CD4-positive, alpha-beta memory T cell (primary cell): ENCODE results near the gene ZNF140. TPM values are rescaled to one million over a fixed set of nuclear protein-coding genes. Genes with fewer than 3 reads are reported as not detected.
A peak's percentile ranks its signal among the peaks of the same experiment; 100 is the strongest.

Experiments
- CTCF ChIA-PET: fragments of 350-600 bp; sonication (Branson Sonifier 250); formaldehyde crosslinking; loops from one replicate; lab custom pipeline; 2021; ENCODE audit warnings: inconsistent platforms; ENCODE audit not compliant: partially characterized antibody; lab: Charles Lee
- POLR2A ChIA-PET: fragments of 350-600 bp; sonication (Branson Sonifier 250); formaldehyde crosslinking; loops from one replicate; lab custom pipeline; 2021; ENCODE audit not compliant: partially characterized antibody; lab: Charles Lee
- DNase-seq, 5 donors: peaks; one replicate each; pipeline versions ENCODE4 v3.0.0 to v3.0.0-alpha.2; 2020 to 2022; ENCODE audit warnings: mixed read lengths in 1 of 5
- H3K27ac ChIP-seq: one replicate; pipeline ENCODE4 v1.7.0; 2013; ENCODE audit warnings: low read depth, low read length
- H3K27me3 ChIP-seq: 2 replicates; pipeline ENCODE4 v1.7.0; 2013; ENCODE audit warnings: mild to moderate bottlenecking, low read length, moderate library complexity; ENCODE audit not compliant: insufficient read depth
- H3K36me3 ChIP-seq: 2 replicates; pipeline ENCODE4 v1.7.0; 2013; ENCODE audit warnings: mild to moderate bottlenecking, low read length, moderate library complexity; ENCODE audit not compliant: insufficient read depth
- H3K4me1 ChIP-seq: 2 replicates; pipeline ENCODE4 v1.7.0; 2013; ENCODE audit warnings: mild to moderate bottlenecking, low read length, moderate library complexity; ENCODE audit not compliant: insufficient read depth
- H3K4me3 ChIP-seq, 2 donors: one replicate each; pipeline ENCODE4 v1.7.0; 2013; ENCODE audit warnings: low read length in 2 of 2, mild to moderate bottlenecking in 1 of 2
- H3K9me3 ChIP-seq, 2 donors: one replicate each; pipeline ENCODE4 v1.7.0; 2013; ENCODE audit warnings: low read length in 2 of 2, control low read depth in 1 of 2; ENCODE audit not compliant: control insufficient read depth in 1 of 2
- H3K27ac Mint-ChIP-seq, 7 donors: one replicate each; pipeline ENCODE4 v1.8.0; 2020 to 2021; ENCODE audit warnings: mixed read lengths in 7 of 7, mild to moderate bottlenecking in 6 of 7, inconsistent platforms in 3 of 7, moderate library complexity in 3 of 7
- H3K27me3 Mint-ChIP-seq, 2 donors: one replicate each; pipeline ENCODE4 v1.8.0; 2020 to 2021; ENCODE audit warnings: mixed read lengths in 2 of 2
- H3K36me3 Mint-ChIP-seq, 2 donors: one replicate each; pipeline ENCODE4 v1.8.0; 2020 to 2021; ENCODE audit warnings: mixed read lengths in 2 of 2, inconsistent platforms in 1 of 2, mild to moderate bottlenecking in 1 of 2
- H3K4me1 Mint-ChIP-seq, 4 donors: one replicate each; pipeline ENCODE4 v1.8.0; 2020 to 2021; ENCODE audit warnings: mixed read lengths in 4 of 4, mild to moderate bottlenecking in 1 of 4
- H3K4me3 Mint-ChIP-seq, 8 donors: one replicate each; pipeline ENCODE4 v1.8.0; 2020 to 2021; ENCODE audit warnings: mixed read lengths in 8 of 8, mild to moderate bottlenecking in 7 of 8, moderate library complexity in 6 of 8, inconsistent platforms in 3 of 8
- H3K9me3 Mint-ChIP-seq, 8 donors: one replicate each; pipeline ENCODE4 v1.8.0; 2020 to 2021; ENCODE audit warnings: mixed read lengths in 8 of 8, mild to moderate bottlenecking in 5 of 8, inconsistent platforms in 3 of 8, moderate library complexity in 1 of 8
- intact Hi-C: fragments of 100-400 bp; cut with micrococcal nuclease; formaldehyde crosslinking; loops from one replicate; pipeline ENCODE4 v1.15.1; 2023
- polyA plus RNA-seq, 2 donors: library from polyadenylated mRNA; unstranded; fragments of 300-500 nt; fragmentation: Illumina TruSeq; gene quantifications; one replicate each; pipeline ENCODE4 v1.2.3, GENCODE V29; 2021
- total RNA-seq, 2 experiments: library from RNA; stranded (reverse); gene quantifications; one replicate each; pipeline ENCODE4 v1.2.3, GENCODE V29; 2021

Gene ZNF140
- total and polyA plus RNA-seq, 4 experiments from 2014 or later = 24.6 to 28.2 (median 25.7) TPM

DNA sequence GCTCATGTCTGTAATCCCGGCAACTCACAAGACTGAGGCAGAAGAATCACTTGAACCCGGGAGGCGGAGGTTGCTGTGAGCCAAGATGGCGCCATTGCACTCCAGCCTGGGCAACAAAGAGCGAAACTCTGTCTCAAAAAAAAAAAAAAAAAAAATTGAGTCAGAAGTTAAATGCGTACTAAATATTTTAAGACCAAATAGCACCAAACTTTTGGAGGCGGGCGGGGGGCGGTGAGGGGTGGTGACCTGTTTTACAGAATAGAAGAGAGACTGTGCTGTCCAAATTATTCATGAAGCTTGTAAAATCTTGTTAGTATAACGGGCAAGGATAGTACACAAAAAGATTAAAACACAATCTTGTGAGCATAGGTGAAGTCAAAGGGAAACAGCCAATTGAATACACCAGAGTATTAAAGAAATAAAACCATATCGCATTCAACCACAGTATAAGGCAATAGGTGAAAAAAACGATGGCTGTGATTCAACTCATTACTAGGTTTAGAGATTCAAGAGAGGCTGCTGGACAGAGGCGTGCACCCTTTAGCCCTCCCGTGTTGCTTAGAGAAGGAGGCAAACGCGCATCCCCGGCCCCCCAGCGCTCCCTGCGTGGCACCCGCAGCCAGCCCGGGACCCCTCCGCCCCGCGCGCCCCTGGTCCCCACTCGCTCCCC is 48.8 kb downstream of the ZNF140 start:
- Mint-ChIP-seq H3K27ac (peak overlapping the region; percentile 92 to 100 (median 99)), H3K27me3 (no peaks in the 10 kb centered on the region), H3K9me3 (peaks cover 4 to 89% (median 75%) of the 10 kb centered on the region in 8 donors), H3K4me1 (peaks cover 11 to 25% (median 17%) of the 10 kb centered on the region in 4 donors), H3K4me3 (peak overlapping the region; percentile 87 to 99 (median 94)), H3K36me3 (peaks cover 65 to 71% of the 10 kb centered on the region in 2 donors)
- peaks cover 10% of the 10 kb centered on the region for H3K4me1 ChIP-seq
- H3K4me3 ChIP-seq = peak overlapping the region; percentile 52 to 87
- DNase-seq = no peak
- peaks cover 5 to 19% of the 10 kb centered on the region in 2 donors for H3K9me3 ChIP-seq
- no peaks in the 10 kb centered on the region for H3K36me3 ChIP-seq
- H3K27me3 ChIP-seq = no peaks in the 10 kb centered on the region
- H3K27ac ChIP-seq = peak overlapping the region; percentile 98
- ChIA-PET POLR2A (interaction anchor here (0.7 to 3.2 kb wide), 12 partner anchors 9 to 221 kb away, joined by 3 to 33 read pairs (median 10); partner anchors contain the start of genes ZNF26, ZNF268 and ZNF84), CTCF (interaction anchor here (0.6 to 1.6 kb wide), 2 partner anchors 50 to 422 kb away, joined by 3 to 4 read pairs; no protein-coding TSS in a partner anchor)
- intact Hi-C loops = loop anchor here (1.0 to 2.0 kb wide), 6 partner anchors 49 to 369 kb away; partner anchors contain the start of genes ANKLE2, ZNF140, ZNF26 and ZNF268

GRCh38 chr12:133130038-133130807 is 49.5 kb downstream of the ZNF140 start, which contains the start of the genes ZNF10 and ZNF891:
Gene ZNF10 (plus strand): TSS chr12:133130627. CDS start chr12:133144493, 13,866 bp downstream.
Gene ZNF891 (minus strand): TSS chr12:133130274. CDS start chr12:133121918, 8,356 bp downstream.
- H3K9me3 Mint-ChIP-seq = peaks cover 9 to 89% (median 75%) of the 10 kb centered on the region in 8 donors

DNA sequence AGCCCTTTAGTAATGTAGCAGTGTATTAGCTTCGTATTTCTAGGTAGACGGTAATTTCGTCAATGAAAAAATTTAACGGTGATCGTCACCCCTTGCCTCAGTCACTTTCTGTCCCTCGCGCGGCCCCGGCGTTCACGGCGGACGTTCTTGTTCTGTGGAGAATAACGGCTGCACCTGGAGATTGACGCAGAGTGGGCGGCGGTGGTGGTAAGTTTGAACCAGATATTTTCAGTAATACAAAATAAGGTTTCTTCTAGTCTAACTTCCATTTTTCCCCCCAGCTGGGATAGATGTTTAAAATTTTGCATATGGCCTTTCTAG is 50.0 kb downstream of the ZNF140 start:
- Histone ChIP-seq H3K27ac (peak overlapping the region; percentile 98), H3K4me3 (peak overlapping the region; percentile 59 to 87), H3K36me3 (peaks cover 12% of the 10 kb centered on the region), H3K9me3 (peaks cover 5 to 22% of the 10 kb centered on the region in 2 donors), H3K27me3 (no peaks in the 10 kb centered on the region), H3K4me1 (peaks cover 10% of the 10 kb centered on the region)
- CTCF ChIA-PET = interaction anchor here (0.9 kb wide), 1 partner anchor 51 kb away, joined by 5 read pairs; the partner anchor contains the start of gene ZNF268
- Mint-ChIP-seq H3K4me1 (peaks cover 11 to 25% (median 20%) of the 10 kb centered on the region in 4 donors), H3K9me3 (peaks cover 11 to 89% (median 75%) of the 10 kb centered on the region in 8 donors), H3K27me3 (no peaks in the 10 kb centered on the region), H3K36me3 (peaks cover 65 to 72% of the 10 kb centered on the region in 2 donors), H3K27ac (peak overlapping the region; percentile 92 to 100 (median 99)), H3K4me3 (peak overlapping the region; percentile 87 to 99 (median 95))
- intact Hi-C loops = loop anchor here (1.0 to 2.0 kb wide), 6 partner anchors 50 to 370 kb away; partner anchors contain the start of genes ANKLE2, ZNF140, ZNF26 and ZNF268
- DNase-seq = no peak
- POLR2A ChIA-PET = interaction anchor here (1.0 to 3.2 kb wide), 13 partner anchors 10 to 243 kb away, joined by 3 to 33 read pairs (median 7); partner anchors contain the start of genes CHFR, ZNF26, ZNF268 and ZNF84

More at GRCh38 chr12:133130038-133130807, 49.5 kb downstream of the ZNF140 start, which contains the start of the genes ZNF10 and ZNF891:
- Histone ChIP-seq H3K9me3 (peaks cover 5 to 22% of the 10 kb centered on the region in 2 donors), H3K27ac (peak within 1 kb of the TSS; percentile 98), H3K36me3 (peaks cover 6% of the 10 kb centered on the region), H3K27me3 (no peaks in the 10 kb centered on the region), H3K4me3 (peak within 1 kb of the TSS; percentile 59 to 87), H3K4me1 (peaks cover 10% of the 10 kb centered on the region)
- Mint-ChIP-seq H3K27me3 (no peaks in the 10 kb centered on the region), H3K36me3 (peaks cover 65 to 72% of the 10 kb centered on the region in 2 donors), H3K4me1 (peaks cover 11 to 25% (median 19%) of the 10 kb centered on the region in 4 donors), H3K27ac (peak within 1 kb of the TSS; percentile 92 to 100 (median 99)), H3K4me3 (peak within 1 kb of the TSS; percentile 87 to 99 (median 95))
- intact Hi-C loops = loop anchor here (1.0 to 2.0 kb wide), 6 partner anchors 50 to 369 kb away; partner anchors contain the start of genes ANKLE2, ZNF140, ZNF26 and ZNF268
- peak; percentile 95 to 98 (median 98) for DNase-seq
- CTCF ChIA-PET = interaction anchor here (0.6 to 1.6 kb wide), 3 partner anchors 50 to 422 kb away, joined by 3 to 5 read pairs (median 4); partner anchors contain the start of gene ZNF268
- POLR2A ChIA-PET = interaction anchor here (0.7 to 3.2 kb wide), 15 partner anchors 10 to 243 kb away, joined by 3 to 33 read pairs (median 6); partner anchors contain the start of genes CHFR, ZNF26, ZNF268 and ZNF84

DNA sequence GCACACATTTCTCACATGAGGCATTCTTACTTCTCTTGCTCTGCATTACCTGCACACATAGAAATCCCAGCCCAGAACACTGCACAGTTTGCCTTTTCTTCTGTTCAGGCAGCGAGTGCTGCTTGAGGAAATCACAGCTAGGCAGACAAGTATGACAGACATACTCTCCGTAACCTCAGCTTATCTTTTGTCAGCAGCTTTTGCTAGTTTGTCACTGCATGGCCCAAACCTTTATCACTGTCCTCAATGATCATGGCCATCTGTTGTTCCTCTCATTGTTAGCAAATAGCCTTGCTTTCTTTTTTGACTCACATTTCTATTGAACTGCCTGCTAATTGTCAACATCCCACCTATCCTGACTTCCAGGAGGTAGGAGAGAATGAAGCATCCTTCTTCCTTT is 55.0 kb downstream of the ZNF140 start:
- peaks cover 10% of the 10 kb centered on the region for H3K4me1 ChIP-seq
- ChIA-PET CTCF (interaction anchor here (1.5 kb wide), 1 partner anchor 15 kb away, joined by 3 read pairs; no protein-coding TSS in a partner anchor), POLR2A (no interaction called here)
- H3K4me3 ChIP-seq = no peak overlapping the region
- H3K36me3 ChIP-seq = peaks cover 18% of the 10 kb centered on the region
- DNase-seq = no peak
- peak overlapping the region in 2 of 8 donors; percentile 15 to 22 for H3K4me3 Mint-ChIP-seq
- intact Hi-C loops = no loop called here
- H3K36me3 Mint-ChIP-seq = peaks cover 83 to 87% of the 10 kb centered on the region in 2 donors
- no peak overlapping the region for H3K27ac ChIP-seq
- H3K9me3 ChIP-seq = peaks cover 10 to 40% of the 10 kb centered on the region in 2 donors
- peaks cover 4 to 14% (median 8%) of the 10 kb centered on the region in 4 donors for H3K4me1 Mint-ChIP-seq
- H3K27me3 ChIP-seq = no peaks in the 10 kb centered on the region
- no peaks in the 10 kb centered on the region for H3K27me3 Mint-ChIP-seq
- peaks cover 11 to 94% (median 88%) of the 10 kb centered on the region in 8 donors for H3K9me3 Mint-ChIP-seq
- no peak overlapping the region for H3K27ac Mint-ChIP-seq

GRCh38 chr12:133145981-133146380 is 65.3 kb downstream of the ZNF140 start:
- POLR2A ChIA-PET = no interaction called here
- Mint-ChIP-seq H3K9me3 (peaks cover 4 to 92% (median 80%) of the 10 kb centered on the region in 8 donors), H3K36me3 (peaks cover 79 to 91% of the 10 kb centered on the region in 2 donors), H3K27ac (no peak overlapping the region), H3K4me1 (no peaks in the 10 kb centered on the region), H3K27me3 (no peaks in the 10 kb centered on the region), H3K4me3 (no peak overlapping the region)
- no peaks in the 10 kb centered on the region for H3K4me1 ChIP-seq
- H3K4me3 ChIP-seq = no peak overlapping the region
- H3K27ac ChIP-seq = no peak overlapping the region
- CTCF ChIA-PET = no interaction called here
- peaks cover 14% of the 10 kb centered on the region for H3K36me3 ChIP-seq
- peaks cover 0 to 53% of the 10 kb centered on the region in 2 donors for H3K9me3 ChIP-seq
- no peaks in the 10 kb centered on the region for H3K27me3 ChIP-seq
- intact Hi-C loops = no loop called here
- no peak for DNase-seq

GRCh38 chr12:133156125-133156690 is 75.5 kb downstream of the ZNF140 start:
- DNase-seq = no peak
- Mint-ChIP-seq H3K27ac (no peak overlapping the region), H3K4me1 (no peaks in the 10 kb centered on the region), H3K4me3 (no peak overlapping the region), H3K9me3 (peaks cover 0 to 96% (median 91%) of the 10 kb centered on the region in 8 donors), H3K27me3 (no peaks in the 10 kb centered on the region), H3K36me3 (peaks cover 79 to 82% of the 10 kb centered on the region in 2 donors)
- peaks cover 8 to 61% of the 10 kb centered on the region in 2 donors for H3K9me3 ChIP-seq
- ChIA-PET POLR2A (no interaction called here), CTCF (no interaction called here)
- H3K27ac ChIP-seq = no peak overlapping the region
- no peaks in the 10 kb centered on the region for H3K4me1 ChIP-seq
- peaks cover 38% of the 10 kb centered on the region for H3K36me3 ChIP-seq
- H3K27me3 ChIP-seq = no peaks in the 10 kb centered on the region
- intact Hi-C loops = no loop called here
- no peak overlapping the region for H3K4me3 ChIP-seq
